ENCODE data around the gene YY1.
"Not testable (repeated sequence)": the region's sequence is repeated elsewhere in the genome, so short reads cannot be mapped to it uniquely, and the experiment has no call there.

YY1 gene

GRCh38 chr14:100296106-100296651, 57.2 kb downstream of the YY1 start:
- no peak for DNase-seq (ENCODE audit: low read depth)
- no peak for TF ChIP-seq CTCF (IDR thresholded peaks at IDR 0.05; ENCODE audit: low read depth, low read length, missing control alignments)
- in situ Hi-C loops (cut with HindIII; ENCODE audit: low sequenced_read_pairs) = no loop called here
- no peak overlapping the region for H3K4me3 ChIP-seq (ENCODE audit: low read depth, low read length)

DNA sequence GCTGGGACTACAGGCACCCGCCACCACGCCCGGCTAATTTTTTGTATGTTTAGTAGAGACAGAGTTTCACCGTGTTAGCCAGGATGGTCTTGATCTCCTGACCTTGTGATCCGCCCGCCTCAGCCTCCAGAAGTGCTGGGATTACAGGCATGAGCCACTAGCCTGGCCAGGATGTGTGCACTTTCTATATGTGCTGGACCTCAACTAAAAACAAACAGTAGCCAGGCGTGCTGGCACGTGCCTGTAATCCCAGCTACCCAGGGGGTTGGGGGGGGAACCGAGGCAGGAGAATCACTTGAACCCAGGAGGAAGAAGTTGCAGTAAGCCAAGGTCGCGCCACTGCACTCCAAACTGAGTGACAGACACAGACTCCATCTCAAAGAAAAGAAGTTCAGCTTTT, 57.8 kb downstream of the YY1 start:
- H3K4me3 ChIP-seq (ENCODE audit: low read depth, low read length); DNase-seq (ENCODE audit: low read depth); in situ Hi-C loops (cut with HindIII; ENCODE audit: low sequenced_read_pairs): not testable (repeated sequence)

- no peak for TF ChIP-seq CTCF (IDR thresholded peaks at IDR 0.05; ENCODE audit: low read depth, low read length, missing control alignments)
- in situ Hi-C loops (cut with HindIII; ENCODE audit: low sequenced_read_pairs) = no loop called here
- peak; percentile 79 for DNase-seq (ENCODE audit: low read depth)
- H3K4me3 ChIP-seq (ENCODE audit: low read depth, low read length) = no peak overlapping the region
Measured at GRCh38 chr14:100297320-100298300, 58.7 kb downstream of the YY1 start.

DNA sequence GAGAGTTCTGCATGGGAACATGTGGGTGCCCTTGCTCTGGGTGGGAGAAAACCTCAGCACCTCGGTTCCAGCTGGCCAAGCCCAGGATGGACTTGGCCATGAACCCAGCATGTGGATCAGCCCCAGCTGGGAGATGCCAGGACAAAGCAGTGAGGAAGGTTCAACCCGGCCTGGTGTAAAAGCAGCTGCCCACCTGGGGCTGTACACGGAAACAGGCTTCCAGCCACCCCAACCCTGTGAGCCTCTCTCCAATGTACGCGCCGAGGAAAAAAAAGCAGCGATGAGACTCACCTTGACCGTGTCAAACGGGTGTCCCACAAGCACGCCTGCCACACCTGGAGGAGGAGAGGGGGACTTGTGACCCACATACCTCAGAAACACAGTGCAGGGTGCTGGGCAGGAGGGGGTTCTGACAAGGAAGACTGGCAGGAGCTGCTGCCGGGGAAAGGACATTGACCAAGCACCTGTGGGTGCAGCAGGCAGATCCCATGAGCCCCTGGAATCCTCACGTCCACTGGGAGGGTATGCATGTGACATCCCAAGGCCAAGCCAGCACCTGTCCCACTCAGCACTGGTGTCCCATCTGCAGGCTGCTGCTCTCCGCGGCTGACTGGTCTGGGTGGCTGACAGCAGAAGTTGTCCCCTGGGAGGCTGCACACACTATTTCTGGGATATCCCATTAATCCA, 59.8 kb downstream of the YY1 start:
- H3K4me3 ChIP-seq (ENCODE audit: low read depth, low read length) = no peak overlapping the region
- no peak for DNase-seq (ENCODE audit: low read depth)
- in situ Hi-C loops (cut with HindIII; ENCODE audit: low sequenced_read_pairs) = no loop called here
- TF ChIP-seq CTCF (IDR thresholded peaks at IDR 0.05; ENCODE audit: low read depth, low read length, missing control alignments) = no peak

- DNase-seq (ENCODE audit: low read depth) = no peak
- no peak for TF ChIP-seq CTCF (IDR thresholded peaks at IDR 0.05; ENCODE audit: low read depth, low read length, missing control alignments)
- in situ Hi-C loops (cut with HindIII; ENCODE audit: low sequenced_read_pairs) = no loop called here
- H3K4me3 ChIP-seq (ENCODE audit: low read depth, low read length) = no peak overlapping the region
Measured at GRCh38 chr14:100299238-100299560, 60.3 kb downstream of the YY1 start.

- no peak overlapping the region for H3K4me3 ChIP-seq (ENCODE audit: low read depth, low read length)
- in situ Hi-C loops (cut with HindIII; ENCODE audit: low sequenced_read_pairs) = no loop called here
- DNase-seq (ENCODE audit: low read depth) = no peak
- no peak for TF ChIP-seq CTCF (IDR thresholded peaks at IDR 0.05; ENCODE audit: low read depth, low read length, missing control alignments)
Measured at GRCh38 chr14:100302616-100303015, 63.7 kb downstream of the YY1 start.

- peak; percentile 78 for TF ChIP-seq CTCF (IDR thresholded peaks at IDR 0.05; ENCODE audit: low read depth, low read length, missing control alignments)
- no peak for DNase-seq (ENCODE audit: low read depth)
- in situ Hi-C loops (cut with HindIII; ENCODE audit: low sequenced_read_pairs) = no loop called here
Measured at GRCh38 chr14:100303179-100303578, 64.2 kb downstream of the YY1 start.

More at GRCh38 chr14:100303179-100303578, 64.2 kb downstream of the YY1 start:
- no peak overlapping the region for H3K4me3 ChIP-seq (ENCODE audit: low read depth, low read length)

Measured in astrocyte of the cerebellum (primary cell).